Activated CD8-positive, alpha-beta T cell treated with anti-CD3 and anti-CD28 coated beads, Interleukin-2, amount 10 ng/mL, durations not matched to agents 7 days and 5 days (primary cell): ENCODE data around the gene QRSL1. TPM values are rescaled to one million over a fixed set of nuclear protein-coding genes. Genes with fewer than 3 reads are reported as not detected.
"Not testable (repeated sequence)": the region's sequence is repeated elsewhere in the genome, so short reads cannot be mapped to it uniquely, and the experiment has no call there.

Experiments used
- ATAC-seq: fragments of 150-1000 bp; cut with Tn5 transposase; one replicate; pipeline ENCODE4 v1.10.0; 2021; ENCODE audit warnings: moderate library complexity
- CTCF ChIA-PET: fragments of 350-600 bp; sonication (Branson Sonifier 250); formaldehyde crosslinking; loops from one replicate; lab custom pipeline; 2021; ENCODE audit warnings: antibody characterized with exemption; lab: Charles Lee
- POLR2A ChIA-PET: fragments of 350-600 bp; sonication (Branson Sonifier 250); formaldehyde crosslinking; loops from one replicate; lab custom pipeline; 2021; ENCODE audit warnings: antibody characterized with exemption; lab: Charles Lee
- DNase-seq: peaks from one replicate; pipeline ENCODE4 v3.0.0-alpha.2; 2020
- H3K27ac Mint-ChIP-seq: one replicate; pipeline ENCODE4 v1.8.0; 2021; ENCODE audit warnings: mild to moderate bottlenecking, mixed read lengths
- H3K27me3 Mint-ChIP-seq: one replicate; pipeline ENCODE4 v1.8.0; 2021; ENCODE audit warnings: low read depth, mixed read lengths
- H3K36me3 Mint-ChIP-seq: one replicate; pipeline ENCODE4 v1.8.0; 2021; ENCODE audit warnings: low read depth, mixed read lengths
- H3K4me1 Mint-ChIP-seq: one replicate; pipeline ENCODE4 v1.8.0; 2021; ENCODE audit warnings: low read depth, mixed read lengths
- H3K4me3 Mint-ChIP-seq: one replicate; pipeline ENCODE4 v1.8.0; 2021; ENCODE audit warnings: mild to moderate bottlenecking, mixed read lengths
- H3K9me3 Mint-ChIP-seq: one replicate; pipeline ENCODE4 v1.8.0; 2022; ENCODE audit warnings: mixed read lengths; ENCODE audit not compliant: insufficient read depth
- total RNA-seq, 2 experiments: library from RNA; stranded (reverse); gene quantifications; one replicate each; pipeline ENCODE4 v1.2.3, GENCODE V29; 2021

Gene QRSL1
- total RNA-seq, 2 experiments from 2014 or later, result 12.3 to 14.2 TPM

- Mint-ChIP-seq H3K36me3 (peaks cover 20% of the 10 kb centered on the region), H3K4me1 (peaks cover 15% of the 10 kb centered on the region), H3K27me3 (no peaks in the 10 kb centered on the region), H3K4me3 (no peak overlapping the region), H3K27ac (no peak overlapping the region), H3K9me3 (no peaks in the 10 kb centered on the region)
- DNase-seq, result no peak
- POLR2A ChIA-PET, result interaction anchor here (0.8 kb wide), 1 partner anchor 14 kb away, joined by 3 read pairs; no protein-coding TSS in a partner anchor
- CTCF ChIA-PET, result interaction anchor here (8.1 kb wide), 1 partner anchor 14 kb away, joined by 50 read pairs; no protein-coding TSS in a partner anchor
- no peak for ATAC-seq
Measured at GRCh38 chr6:106623039-106623438, 6.3 kb upstream of the QRSL1 start.

GRCh38 chr6:106626485-106626884 lies 2.9 kb upstream of the QRSL1 start:
- DNase-seq (no peak), ATAC-seq (no peak)
- Mint-ChIP-seq H3K27ac (no peak overlapping the region), H3K27me3 (no peaks in the 10 kb centered on the region), H3K4me3 (no peak overlapping the region), H3K36me3 (peaks cover 16% of the 10 kb centered on the region), H3K9me3 (no peaks in the 10 kb centered on the region), H3K4me1 (peaks cover 29% of the 10 kb centered on the region)
- ChIA-PET POLR2A (interaction anchor here (0.5 kb wide), 1 partner anchor 89 kb away, joined by 4 read pairs; no protein-coding TSS in a partner anchor), CTCF (interaction anchor here (1.0 to 1.2 kb wide), 2 partner anchors 10 to 12 kb away, joined by 4 read pairs; no protein-coding TSS in a partner anchor)

DNA sequence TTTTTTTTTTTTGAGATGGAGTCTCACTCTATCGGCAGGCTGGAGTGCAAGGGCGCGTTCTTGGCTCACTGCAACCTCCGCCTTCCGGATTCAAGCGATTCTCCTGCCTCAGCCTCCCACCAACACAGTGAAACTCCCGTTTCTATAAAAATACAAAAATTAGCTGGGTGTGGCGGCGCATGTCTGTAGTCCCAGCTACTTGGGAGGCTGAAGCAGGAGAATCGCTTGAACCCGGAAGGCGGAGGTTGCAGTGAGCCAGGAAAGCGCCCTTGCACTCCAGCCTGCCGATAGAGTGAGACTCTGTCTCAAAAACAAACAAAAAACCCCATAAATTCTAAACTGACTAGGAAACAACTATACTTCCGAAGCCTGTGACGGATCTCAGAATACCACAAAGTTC lies 1.6 kb upstream of the QRSL1 start:
- Mint-ChIP-seq H3K36me3 (peaks cover 12% of the 10 kb centered on the region), H3K4me1 (peaks cover 34% of the 10 kb centered on the region), H3K4me3 (peak overlapping the region; percentile 34)
- ATAC-seq, H3K9me3 Mint-ChIP-seq, DNase-seq, H3K27ac Mint-ChIP-seq, H3K27me3 Mint-ChIP-seq: not testable (repeated sequence)
- CTCF ChIA-PET, result interaction anchor here (0.7 to 1.7 kb wide), 3 partner anchors 10 to 18 kb away, joined by 3 to 11 read pairs (median 3); no protein-coding TSS in a partner anchor
- POLR2A ChIA-PET, result interaction anchor here (0.7 to 0.9 kb wide), 2 partner anchors 13 to 116 kb away, joined by 3 to 5 read pairs; no protein-coding TSS in a partner anchor

- peak; percentile 32 for DNase-seq
- Mint-ChIP-seq H3K27me3 (no peaks in the 10 kb centered on the region), H3K9me3 (no peaks in the 10 kb centered on the region), H3K27ac (peak overlapping the region; percentile 95), H3K4me3 (peak overlapping the region; percentile 91), H3K4me1 (peaks cover 34% of the 10 kb centered on the region), H3K36me3 (peaks cover 9% of the 10 kb centered on the region)
- ATAC-seq, result peak; percentile 1
- CTCF ChIA-PET, result interaction anchor here (0.7 to 1.7 kb wide), 3 partner anchors 11 to 19 kb away, joined by 3 to 11 read pairs (median 3); no protein-coding TSS in a partner anchor
- POLR2A ChIA-PET, result interaction anchor here (0.6 to 1.5 kb wide), 4 partner anchors 11 to 246 kb away, joined by 3 to 5 read pairs (median 4); no protein-coding TSS in a partner anchor
Measured at GRCh38 chr6:106628658-106629102, 698 bp upstream of the QRSL1 start.

DNA sequence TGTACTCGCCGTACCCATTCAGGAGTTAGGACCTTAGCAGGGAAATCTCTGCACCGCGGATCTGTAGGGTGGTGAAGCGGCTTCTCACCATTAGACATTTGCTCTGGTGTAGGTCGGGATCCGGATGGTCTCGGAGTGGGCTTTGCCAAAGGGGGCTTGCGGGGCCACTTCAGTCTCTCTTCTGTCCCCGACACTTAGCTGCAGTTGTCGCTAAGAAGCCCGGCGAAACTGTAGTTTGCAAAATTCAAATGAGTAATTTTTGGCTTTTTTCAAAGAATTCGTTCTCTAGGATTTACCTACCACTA lies 433 bp downstream of the QRSL1 start:
- Mint-ChIP-seq H3K9me3 (no peaks in the 10 kb centered on the region), H3K27me3 (no peaks in the 10 kb centered on the region), H3K36me3 (peaks cover 9% of the 10 kb centered on the region), H3K27ac (peak overlapping the region; percentile 95), H3K4me3 (peak overlapping the region; percentile 91), H3K4me1 (peaks cover 34% of the 10 kb centered on the region)
- ATAC-seq (no peak), DNase-seq (no peak)
- POLR2A ChIA-PET, result interaction anchor here (1.3 kb wide), 1 partner anchor 117 kb away, joined by 3 read pairs; no protein-coding TSS in a partner anchor
- CTCF ChIA-PET, result interaction anchor here (0.9 to 1.1 kb wide), 3 partner anchors 21 to 119 kb away, joined by 3 to 4 read pairs (median 3); no protein-coding TSS in a partner anchor

- POLR2A ChIA-PET, result interaction anchor here (1.3 kb wide), 1 partner anchor 118 kb away, joined by 3 read pairs; no protein-coding TSS in a partner anchor
- ATAC-seq, result no peak
- peak overlapping the region; percentile 91 for H3K4me3 Mint-ChIP-seq
Measured at GRCh38 chr6:106630366-106630765, 988 bp downstream of the QRSL1 start.

GRCh38 chr6:106631346-106631745 lies 2.0 kb downstream of the QRSL1 start:
- no peak for DNase-seq
- CTCF ChIA-PET, result interaction anchor here (1.0 kb wide), 1 partner anchor 19 kb away, joined by 3 read pairs; no protein-coding TSS in a partner anchor
- Mint-ChIP-seq H3K27ac (no peak overlapping the region), H3K27me3 (no peaks in the 10 kb centered on the region), H3K4me1 (peaks cover 34% of the 10 kb centered on the region), H3K4me3 (no peak overlapping the region), H3K36me3 (peaks cover 5% of the 10 kb centered on the region), H3K9me3 (no peaks in the 10 kb centered on the region)
- ATAC-seq, result no peak
- POLR2A ChIA-PET, result no interaction called here

More at GRCh38 chr6:106630366-106630765, 988 bp downstream of the QRSL1 start:
- CTCF ChIA-PET, result interaction anchor here (0.9 to 1.1 kb wide), 3 partner anchors 22 to 120 kb away, joined by 3 to 4 read pairs (median 3); no protein-coding TSS in a partner anchor
- no peaks in the 10 kb centered on the region for H3K27me3 Mint-ChIP-seq
- H3K9me3 Mint-ChIP-seq, result no peaks in the 10 kb centered on the region
- H3K4me1 Mint-ChIP-seq, result peaks cover 34% of the 10 kb centered on the region
- peak overlapping the region; percentile 95 for H3K27ac Mint-ChIP-seq
- no peak for DNase-seq
- H3K36me3 Mint-ChIP-seq, result peaks cover 5% of the 10 kb centered on the region

DNA sequence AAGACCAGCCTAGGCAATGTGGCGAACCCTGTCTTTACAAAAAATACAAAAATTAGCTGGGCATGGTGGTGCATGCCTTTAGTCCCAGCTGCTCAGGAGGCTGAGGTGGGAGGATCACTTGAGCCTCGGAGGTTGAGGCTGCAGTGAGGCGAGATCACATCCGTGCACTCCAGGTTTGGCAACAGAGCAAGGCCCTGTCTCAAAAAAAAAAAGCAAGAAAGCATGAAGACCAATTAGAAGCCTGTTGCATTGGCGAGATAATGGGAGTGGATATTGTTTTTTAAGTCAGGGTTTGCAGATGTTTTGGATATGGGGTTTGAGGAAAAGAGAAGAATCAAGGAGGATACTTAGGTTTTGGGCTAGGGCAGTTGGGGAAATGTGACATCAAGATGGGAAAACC lies 5.2 kb downstream of the QRSL1 start:
- H3K4me1 Mint-ChIP-seq, result peaks cover 35% of the 10 kb centered on the region
- ChIA-PET CTCF (interaction anchor here (1.1 to 2.1 kb wide), 4 partner anchors 25 to 345 kb away, joined by 3 to 10 read pairs (median 4); no protein-coding TSS in a partner anchor), POLR2A (no interaction called here)
- no peak overlapping the region for H3K4me3 Mint-ChIP-seq
- DNase-seq (no peak), ATAC-seq (no peak)
- H3K27ac Mint-ChIP-seq, result no peak overlapping the region
- H3K36me3 Mint-ChIP-seq, result peaks cover 7% of the 10 kb centered on the region
- no peaks in the 10 kb centered on the region for H3K9me3 Mint-ChIP-seq
- no peaks in the 10 kb centered on the region for H3K27me3 Mint-ChIP-seq

- no peak for ATAC-seq
- H3K27me3 Mint-ChIP-seq, result no peaks in the 10 kb centered on the region
- H3K4me1 Mint-ChIP-seq, result peaks cover 23% of the 10 kb centered on the region
- POLR2A ChIA-PET, result interaction anchor here (0.6 kb wide), 1 partner anchor 14 kb away, joined by 3 read pairs; no protein-coding TSS in a partner anchor
- H3K27ac Mint-ChIP-seq, result no peak overlapping the region
- CTCF ChIA-PET, result interaction anchor here (1.4 kb wide), 1 partner anchor 29 kb away, joined by 3 read pairs; no protein-coding TSS in a partner anchor
- H3K4me3 Mint-ChIP-seq, result no peak overlapping the region
- peaks cover 9% of the 10 kb centered on the region for H3K36me3 Mint-ChIP-seq
- DNase-seq, result no peak
- no peaks in the 10 kb centered on the region for H3K9me3 Mint-ChIP-seq
Measured at GRCh38 chr6:106637051-106637716, 7.8 kb downstream of the QRSL1 start.

GRCh38 chr6:106637717-106638341 lies 8.5 kb downstream of the QRSL1 start:
- no peak overlapping the region for H3K27ac Mint-ChIP-seq
- DNase-seq, result no peak
- ATAC-seq, result no peak
- ChIA-PET CTCF (interaction anchor here (1.4 kb wide), 1 partner anchor 30 kb away, joined by 3 read pairs; no protein-coding TSS in a partner anchor), POLR2A (no interaction called here)
- H3K27me3 Mint-ChIP-seq, result no peaks in the 10 kb centered on the region
- H3K36me3 Mint-ChIP-seq, result peaks cover 11% of the 10 kb centered on the region
- H3K4me3 Mint-ChIP-seq, result no peak overlapping the region
- no peaks in the 10 kb centered on the region for H3K9me3 Mint-ChIP-seq
- peaks cover 23% of the 10 kb centered on the region for H3K4me1 Mint-ChIP-seq

DNA sequence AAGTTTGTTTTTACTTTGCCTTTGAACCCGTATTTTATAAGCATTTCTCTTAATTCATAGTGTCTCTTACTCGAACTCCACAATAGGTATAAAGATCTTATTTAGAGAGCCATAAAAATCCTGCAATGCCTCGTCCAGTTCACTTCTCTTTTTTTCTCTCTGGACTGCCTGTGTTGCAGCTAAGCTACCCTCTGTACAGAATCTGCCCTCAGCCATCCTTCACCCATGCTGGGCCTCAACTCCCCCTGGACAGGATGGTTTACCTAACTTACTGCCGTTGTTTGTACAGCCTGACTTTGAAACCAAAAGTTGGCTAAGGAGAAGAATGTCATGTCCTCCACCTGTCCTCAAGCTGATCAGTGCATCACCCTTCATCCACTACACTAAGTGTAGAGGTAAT lies 10.4 kb downstream of the QRSL1 start:
- Mint-ChIP-seq H3K9me3 (no peaks in the 10 kb centered on the region), H3K27ac (peak overlapping the region; percentile 62), H3K4me1 (peaks cover 23% of the 10 kb centered on the region), H3K27me3 (no peaks in the 10 kb centered on the region), H3K4me3 (no peak overlapping the region), H3K36me3 (peaks cover 25% of the 10 kb centered on the region)
- no peak for DNase-seq
- ATAC-seq, result no peak
- ChIA-PET POLR2A (no interaction called here), CTCF (interaction anchor here (1.2 kb wide), 1 partner anchor 340 kb away, joined by 4 read pairs; no protein-coding TSS in a partner anchor)
